Measurements from ENCODE around the gene WDR83. TPM values are rescaled to one million over a fixed set of nuclear protein-coding genes. Genes with fewer than 3 reads are reported as not detected.

WDR83 gene
- total RNA-seq, 3 donors from 2014 or later (not counting 1 experiment from before 2014, with no cell fraction given) = 17.0 to 25.8 (median 25.1) TPM

- ATAC-seq (no peak), DNase-seq (no peak)
- intact Hi-C loops (cut with micrococcal nuclease) = no loop called here
- H3K4me1 ChIP-seq (ENCODE audit: control insufficient read depth, insufficient read depth, low read length) = no peaks in the 10 kb centered on the region
- no peak within 1 kb of the TSS for H3K4me3 ChIP-seq (ENCODE audit: low read length)
- no peaks in the 10 kb centered on the region for H3K9me3 ChIP-seq (ENCODE audit: control insufficient read depth, insufficient read depth, low read length)
- Mint-ChIP-seq H3K27me3 (ENCODE audit: low read depth in 2 of 2) (no peaks in the 10 kb centered on the region), H3K27ac (no peak within 1 kb of the TSS), H3K36me3 (no peaks in the 10 kb centered on the region), H3K9me3 (no peaks in the 10 kb centered on the region), H3K4me3 (no peak within 1 kb of the TSS), H3K4me1 (peaks cover 0 to 5% of the 10 kb centered on the region in 2 donors)
- no peaks in the 10 kb centered on the region for H3K27me3 ChIP-seq (ENCODE audit: control insufficient read depth, insufficient read depth, low read length)
- 82% methylated on average over 9 of the region's 9 CpGs for WGBS (ENCODE audit: insufficient coverage)
- no peak for TF ChIP-seq CTCF (IDR thresholded peaks at IDR 0.05)
- H3K27ac ChIP-seq (ENCODE audit: low read length) = no peak within 1 kb of the TSS
- no peaks in the 10 kb centered on the region for H3K36me3 ChIP-seq (ENCODE audit: control insufficient read depth, insufficient read depth, low read length)
Observed at GRCh38 chr19:12687496-12688196, 21.0 kb downstream of the WDR83 start, which contains the start of gene GNG14. Gene GNG14, plus strand, starts transcription at chr19:12687998. Its CDS starts 51 bp downstream, at chr19:12688049.

GRCh38 chr19:12689012-12689411 lies 22.4 kb downstream of the WDR83 start:
- Mint-ChIP-seq H3K4me1 (peaks cover 0 to 3% of the 10 kb centered on the region in 2 donors), H3K27ac (no peak overlapping the region), H3K27me3 (ENCODE audit: low read depth in 2 of 2) (no peaks in the 10 kb centered on the region), H3K36me3 (no peaks in the 10 kb centered on the region), H3K9me3 (no peaks in the 10 kb centered on the region), H3K4me3 (no peak overlapping the region)
- H3K4me1 ChIP-seq (ENCODE audit: control insufficient read depth, insufficient read depth, low read length) = no peaks in the 10 kb centered on the region
- DNase-seq = no peak
- no peaks in the 10 kb centered on the region for H3K9me3 ChIP-seq (ENCODE audit: control insufficient read depth, insufficient read depth, low read length)
- H3K27me3 ChIP-seq (ENCODE audit: control insufficient read depth, insufficient read depth, low read length) = no peaks in the 10 kb centered on the region
- intact Hi-C loops (cut with micrococcal nuclease) = no loop called here
- no peak overlapping the region for H3K4me3 ChIP-seq (ENCODE audit: low read length)
- TF ChIP-seq CTCF (IDR thresholded peaks at IDR 0.05) = no peak
- no peak overlapping the region for H3K27ac ChIP-seq (ENCODE audit: low read length)
- no peaks in the 10 kb centered on the region for H3K36me3 ChIP-seq (ENCODE audit: control insufficient read depth, insufficient read depth, low read length)
- no peak for ATAC-seq
- 81% methylated on average over 12 of the region's 12 CpGs for WGBS (ENCODE audit: insufficient coverage)

GRCh38 chr19:12689581-12690216 lies 23.1 kb downstream of the WDR83 start:
- Mint-ChIP-seq H3K36me3 (no peaks in the 10 kb centered on the region), H3K4me1 (no peaks in the 10 kb centered on the region), H3K9me3 (no peaks in the 10 kb centered on the region), H3K27ac (no peak overlapping the region), H3K27me3 (ENCODE audit: low read depth in 2 of 2) (no peaks in the 10 kb centered on the region), H3K4me3 (no peak overlapping the region)
- DNase-seq = no peak
- no peak overlapping the region for H3K27ac ChIP-seq (ENCODE audit: low read length)
- H3K4me1 ChIP-seq (ENCODE audit: control insufficient read depth, insufficient read depth, low read length) = no peaks in the 10 kb centered on the region
- intact Hi-C loops (cut with micrococcal nuclease) = no loop called here
- H3K4me3 ChIP-seq (ENCODE audit: low read length) = no peak overlapping the region
- no peaks in the 10 kb centered on the region for H3K9me3 ChIP-seq (ENCODE audit: control insufficient read depth, insufficient read depth, low read length)
- H3K36me3 ChIP-seq (ENCODE audit: control insufficient read depth, insufficient read depth, low read length) = no peaks in the 10 kb centered on the region
- no peaks in the 10 kb centered on the region for H3K27me3 ChIP-seq (ENCODE audit: control insufficient read depth, insufficient read depth, low read length)
- no peak for ATAC-seq
- no peak for TF ChIP-seq CTCF (IDR thresholded peaks at IDR 0.05)
- 43% methylated on average over 26 of the region's 26 CpGs for WGBS (ENCODE audit: insufficient coverage)

Data from natural killer cell (primary cell).